A549 (cell line): ENCODE measurements around the gene PCSK7. TPM values are rescaled to one million over a fixed set of nuclear protein-coding genes. Genes with fewer than 3 reads are reported as not detected.

Source experiments
- ATAC-seq, 2 experiments: fragments of 200-7000 bp in 1 of 2; fragments of >200 bp in 1 of 2; cut with Nextera tagmentation in 1 of 2; cut with Tn5 transposase in 1 of 2; 3 replicates each; pipeline versions ENCODE4 v1.8.0 to v1.9.1; 2018 to 2020; ENCODE audit warnings: mild to moderate bottlenecking in 1 of 2, moderate library complexity in 1 of 2
- CTCF ChIA-PET: fragments of 300-600 bp; sonication (Branson Sonifier 250); formaldehyde crosslinking; extraction: SDS; loops from one replicate; lab custom pipeline; 2021; ENCODE audit warnings: antibody characterized with exemption, inconsistent platforms; lab: Yijun Ruan, JAX
- POLR2A ChIA-PET: fragments of 350-600 bp; formaldehyde crosslinking; extraction: SDS; loops from one replicate; lab custom pipeline; 2021; ENCODE audit warnings: antibody characterized with exemption, inconsistent platforms; lab: Yijun Ruan, JAX
- DNase-seq, 2 experiments: peaks; one replicate each; pipeline versions ENCODE4 v3.0.0 to v3.0.0-alpha.2; 2011 to 2016; ENCODE audit warnings: low read depth in 1 of 2, low spot score in 1 of 2
- FAIRE-seq: peaks from 2 replicates; lab custom pipeline; 2011; peaks lifted over from hg19 to GRCh38; lab: Jason Lieb, UNC
- H3K27ac ChIP-seq, 2 experiments: fragments of >200 bp; sonication (Bioruptor Twin); formaldehyde crosslinking; 3 replicates each; pipeline ENCODE4 v1.5.1; 2016 to 2017
- H3K4me1 ChIP-seq: fragments of >200 bp; sonication (Bioruptor Twin); formaldehyde crosslinking; 3 replicates; pipeline ENCODE4 v1.6.1; 2016
- H3K4me2 ChIP-seq: fragments of >200 bp; sonication (Bioruptor Twin); formaldehyde crosslinking; 3 replicates; pipeline ENCODE4 v1.6.1; 2016
- H3K4me3 ChIP-seq: fragments of >200 bp; sonication (Bioruptor Twin); formaldehyde crosslinking; 3 replicates; pipeline ENCODE4 v1.5.1; 2016
- H3K9me3 ChIP-seq: fragments of >200 bp; sonication (Bioruptor Twin); formaldehyde crosslinking; 3 replicates; pipeline ENCODE4 v1.6.1; 2016
- BHLHE40 ChIP-seq: IDR thresholded peaks from 2 replicates; pipeline ENCODE4 v1.6.1; 2012; ENCODE audit warnings: low read depth, low read length, inconsistent platforms
- CBX8 ChIP-seq: fragments of 200-600 bp; sonication (generic); IDR thresholded peaks from 2 replicates; pipeline ENCODE4 v1.6.1; 2016
- EHF ChIP-seq: fragments of 250-450 bp; sonication (Bioruptor Pico); IDR thresholded peaks from 2 replicates; pipeline ENCODE4 v1.5.0; 2020; ENCODE audit warnings: mild to moderate bottlenecking
- FOSL2 ChIP-seq, 2 experiments: fragments of 450-650 bp in 1 of 2; fragments of >200 bp in 1 of 2; sonication (Bioruptor Twin) in 1 of 2; formaldehyde crosslinking; IDR thresholded peaks; 2 replicates each; pipeline versions ENCODE4 v1.5.0 to v1.6.1; 2016 to 2020; ENCODE audit warnings: mild to moderate bottlenecking in 1 of 2, moderate library complexity in 1 of 2
- HEYL ChIP-seq: fragments of 250-450 bp; sonication (Bioruptor Pico); IDR thresholded peaks from 2 replicates; pipeline ENCODE4 v1.8.0; 2021; ENCODE audit warnings: mild to moderate bottlenecking, moderate library complexity
- HOXA7 ChIP-seq: fragments of 250-450 bp; sonication (Bioruptor Pico); IDR thresholded peaks from 2 replicates; pipeline ENCODE4 v1.5.0; 2020; ENCODE audit warnings: mild to moderate bottlenecking, moderate library complexity
- JUN ChIP-seq, 2 experiments: fragments of >200 bp; sonication (Bioruptor Twin); formaldehyde crosslinking; IDR thresholded peaks; 2 replicates in 1 of 2; 3 replicates in 1 of 2; pipeline ENCODE4 v1.6.1; 2016 to 2017
- NFE2L2 ChIP-seq: fragments of 150-350 bp; conservative IDR thresholded peaks from 2 replicates; pipeline ENCODE4 v1.6.1; 2014; ENCODE audit warnings: low read length
- NR3C1 ChIP-seq: fragments of >200 bp; sonication (Bioruptor Twin); formaldehyde crosslinking; IDR thresholded peaks from 3 replicates; pipeline ENCODE4 v1.6.1; 2017
- PHF8 ChIP-seq: fragments of 200-600 bp; sonication (generic); IDR thresholded peaks from 2 replicates; pipeline ENCODE4 v1.6.1; 2016; ENCODE audit warnings: low read depth, mild to moderate bottlenecking, antibody characterized with exemption, moderate library complexity, borderline replicate concordance
- RAD21 ChIP-seq, 2 experiments: fragments of >200 bp in 1 of 2; sonication (Bioruptor Twin) in 1 of 2; formaldehyde crosslinking in 1 of 2; IDR thresholded peaks in 1 of 2; conservative IDR thresholded peaks in 1 of 2; 2 replicates in 1 of 2; 3 replicates in 1 of 2; pipeline ENCODE4 v1.6.1; 2012 to 2018; ENCODE audit warnings: inconsistent platforms in 1 of 2
- SMC3 ChIP-seq: fragments of >200 bp; sonication (Bioruptor Twin); formaldehyde crosslinking; IDR thresholded peaks from 3 replicates; pipeline ENCODE4 v1.6.1; 2018; ENCODE audit warnings: inconsistent platforms
- TFCP2L1 ChIP-seq: fragments of 250-450 bp; sonication (Bioruptor Pico); IDR thresholded peaks from 2 replicates; pipeline ENCODE4 v1.5.0; 2021; ENCODE audit warnings: mild to moderate bottlenecking
- TP53 ChIP-seq: fragments of 250-450 bp; sonication (Bioruptor Pico); IDR thresholded peaks from 2 replicates; pipeline ENCODE4 v1.5.0; 2021; ENCODE audit warnings: mild to moderate bottlenecking, moderate library complexity
- ZFP36 ChIP-seq: fragments of 450-650 bp; IDR thresholded peaks from 2 replicates; pipeline ENCODE4 v1.6.1; 2014; ENCODE audit warnings: borderline replicate concordance; ENCODE audit not compliant: partially characterized antibody
- WGBS: methylation state at CpG from one replicate; pipeline ENCODE4 v1.1.6; 2017; ENCODE audit errors: missing lambda C conversion rate; 5-methylcytosine and 5-hydroxymethylcytosine counted together
- polyA plus RNA-seq, 4 experiments: library from polyadenylated mRNA; depleted of rRNA in 3 of 4; stranded (reverse); fragments of >200 nt; fragmentation: RNase III in 1 of 4; extraction: RNeasy Plus Mini Kit Qiagen cat#74134 plus additional on column Dnase treatment in 1 of 4; gene quantifications; 2 replicates in 3 of 4; 3 replicates in 1 of 4; pipeline ENCODE4 v1.2.3, GENCODE V29; 2011 to 2017
- TF ChIP-seq, protein P1 (sequence below): fragments of >200 bp; sonication (Bioruptor Twin); formaldehyde crosslinking; IDR thresholded peaks from 3 replicates; pipeline ENCODE4 v1.6.1; 2016
- TF ChIP-seq, protein P2 (sequence below): IDR thresholded peaks from 2 replicates; pipeline ENCODE4 v1.6.1; 2012
- TF ChIP-seq, protein P3 (sequence below): fragments of 250-450 bp; sonication (Bioruptor Pico); IDR thresholded peaks from 2 replicates; pipeline ENCODE4 v1.5.0; 2020; ENCODE audit warnings: low read depth, mild to moderate bottlenecking, moderate library complexity
- TF ChIP-seq, protein P4 (sequence below): fragments of >200 bp; sonication (Bioruptor Twin); formaldehyde crosslinking; IDR thresholded peaks from 3 replicates; pipeline ENCODE4 v1.5.1; 2016
- TF ChIP-seq, protein P5 (sequence below): fragments of >200 bp; sonication (Bioruptor Twin); formaldehyde crosslinking; IDR thresholded peaks from 2 replicates; pipeline ENCODE4 v1.6.1; 2016
- TF ChIP-seq, protein P6 (sequence below): fragments of 150-350 bp; IDR thresholded peaks from 2 replicates; pipeline ENCODE4 v1.6.1; 2014; ENCODE audit warnings: low read depth, mild to moderate bottlenecking, low read length

The PCSK7 gene
- polyA plus RNA-seq, 2 of the 4 experiments (the other 2 are of a cell fraction), result 9.8 to 17.8 TPM

DNA sequence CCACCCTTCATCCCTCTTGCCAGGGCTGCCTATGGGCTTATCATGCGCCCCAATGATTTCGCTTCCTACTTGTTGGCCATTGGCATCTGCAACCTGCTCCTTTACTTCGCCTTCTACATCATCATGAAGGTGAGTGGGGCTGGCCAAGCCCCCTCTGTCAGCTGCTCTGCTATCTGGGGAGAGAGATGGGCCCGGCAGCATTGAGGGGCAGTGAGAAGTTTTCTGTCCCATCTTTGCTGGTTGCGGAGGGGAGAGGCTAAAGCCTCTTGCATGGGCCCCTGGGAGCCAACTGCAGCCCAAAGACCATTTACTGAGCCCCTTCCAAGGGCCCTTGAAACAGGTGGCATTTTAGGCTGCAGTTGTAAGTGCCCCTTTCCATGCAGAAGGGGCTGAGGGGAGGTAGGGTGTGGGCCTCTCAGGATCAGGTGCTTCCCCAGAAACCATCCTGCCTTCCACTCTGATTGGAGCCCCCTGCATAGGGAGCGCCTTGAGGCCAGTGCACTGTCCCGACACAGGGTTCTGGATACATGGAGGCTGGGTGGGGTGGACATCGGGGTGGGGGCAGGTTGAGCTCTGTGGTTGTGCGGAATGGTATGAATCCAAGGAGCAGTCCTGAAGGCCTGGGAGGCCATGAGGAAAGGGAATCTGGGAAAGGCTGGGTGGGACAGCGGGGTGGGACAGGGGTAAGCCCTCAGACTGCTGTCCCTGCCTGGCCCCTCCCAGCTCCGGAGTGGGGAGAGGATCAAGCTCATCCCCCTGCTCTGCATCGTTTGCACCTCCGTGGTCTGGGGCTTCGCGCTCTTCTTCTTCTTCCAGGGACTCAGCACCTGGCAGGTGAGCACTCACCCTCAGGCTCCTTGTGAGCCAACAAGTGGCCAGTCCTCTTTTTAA is 38.5 kb downstream of the PCSK7 start:
- no peak for TF ChIP-seq HOXA7 (CRISPR knock-in tag)
- no peak for TF ChIP-seq SMC3
- TF ChIP-seq, protein P1, sequence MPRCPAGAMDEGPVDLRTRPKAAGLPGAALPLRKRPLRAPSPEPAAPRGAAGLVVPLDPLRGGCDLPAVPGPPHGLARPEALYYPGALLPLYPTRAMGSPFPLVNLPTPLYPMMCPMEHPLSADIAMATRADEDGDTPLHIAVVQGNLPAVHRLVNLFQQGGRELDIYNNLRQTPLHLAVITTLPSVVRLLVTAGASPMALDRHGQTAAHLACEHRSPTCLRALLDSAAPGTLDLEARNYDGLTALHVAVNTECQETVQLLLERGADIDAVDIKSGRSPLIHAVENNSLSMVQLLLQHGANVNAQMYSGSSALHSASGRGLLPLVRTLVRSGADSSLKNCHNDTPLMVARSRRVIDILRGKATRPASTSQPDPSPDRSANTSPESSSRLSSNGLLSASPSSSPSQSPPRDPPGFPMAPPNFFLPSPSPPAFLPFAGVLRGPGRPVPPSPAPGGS, result no peak
- no peak for TF ChIP-seq FOSL2 (IDR thresholded peaks at IDR 0.05)
- TF ChIP-seq FOSL2 (CRISPR knock-in tag; IDR thresholded peaks at IDR 0.05), result no peak
- TF ChIP-seq, protein P2, sequence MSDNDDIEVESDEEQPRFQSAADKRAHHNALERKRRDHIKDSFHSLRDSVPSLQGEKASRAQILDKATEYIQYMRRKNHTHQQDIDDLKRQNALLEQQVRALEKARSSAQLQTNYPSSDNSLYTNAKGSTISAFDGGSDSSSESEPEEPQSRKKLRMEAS, result no peak
- TF ChIP-seq, protein P3, sequence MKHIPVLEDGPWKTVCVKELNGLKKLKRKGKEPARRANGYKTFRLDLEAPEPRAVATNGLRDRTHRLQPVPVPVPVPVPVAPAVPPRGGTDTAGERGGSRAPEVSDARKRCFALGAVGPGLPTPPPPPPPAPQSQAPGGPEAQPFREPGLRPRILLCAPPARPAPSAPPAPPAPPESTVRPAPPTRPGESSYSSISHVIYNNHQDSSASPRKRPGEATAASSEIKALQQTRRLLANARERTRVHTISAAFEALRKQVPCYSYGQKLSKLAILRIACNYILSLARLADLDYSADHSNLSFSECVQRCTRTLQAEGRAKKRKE (CRISPR knock-in tag), result no peak
- ChIA-PET CTCF (interaction anchor here (0.6 to 2.2 kb wide), 4 partner anchors 8 to 33 kb away, joined by 3 to 9 read pairs (median 7); no protein-coding TSS in a partner anchor), POLR2A (no interaction called here)
- H3K4me1 ChIP-seq, result peaks cover 6% of the 10 kb centered on the region
- FAIRE-seq, result no peak
- no peak overlapping the region for H3K27ac ChIP-seq
- no peak for DNase-seq
- no peak overlapping the region for H3K4me2 ChIP-seq
- H3K4me3 ChIP-seq, result no peak overlapping the region
- no peaks in the 10 kb centered on the region for H3K9me3 ChIP-seq
- WGBS, result 87% methylated on average over 11 of the region's 15 CpGs
- no peak for ATAC-seq

DNA sequence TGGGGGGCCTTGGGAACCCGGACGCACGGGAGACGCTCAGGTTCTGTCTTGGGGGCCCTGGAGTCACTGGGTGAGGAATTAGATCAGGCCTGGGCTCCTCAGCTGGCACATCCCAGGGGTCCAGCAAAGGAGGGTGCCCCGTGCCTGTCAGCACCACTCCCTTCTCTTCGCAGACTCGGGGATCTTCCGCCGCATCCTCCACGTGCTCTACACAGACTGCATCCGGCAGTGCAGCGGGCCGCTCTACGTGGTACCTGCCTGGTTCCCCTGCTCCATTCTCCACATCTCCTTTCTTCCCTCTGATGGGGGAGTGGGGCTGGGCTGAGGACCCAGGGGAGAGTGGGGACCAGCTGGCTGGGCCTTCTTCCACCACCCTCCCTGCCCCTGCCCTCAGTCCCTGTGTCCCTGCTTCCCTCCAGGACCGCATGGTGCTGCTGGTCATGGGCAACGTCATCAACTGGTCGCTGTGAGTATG is 39.4 kb downstream of the PCSK7 start:
- no peak for TF ChIP-seq NFE2L2
- TF ChIP-seq SMC3, result no peak
- TF ChIP-seq ZFP36, result no peak
- TF ChIP-seq RAD21 (conservative IDR thresholded peaks at IDR 0.05 in 1 of 2, IDR thresholded peaks at IDR 0.05 in 1 of 2), result no peak
- TF ChIP-seq EHF (CRISPR knock-in tag), result no peak
- TF ChIP-seq, protein P4, sequence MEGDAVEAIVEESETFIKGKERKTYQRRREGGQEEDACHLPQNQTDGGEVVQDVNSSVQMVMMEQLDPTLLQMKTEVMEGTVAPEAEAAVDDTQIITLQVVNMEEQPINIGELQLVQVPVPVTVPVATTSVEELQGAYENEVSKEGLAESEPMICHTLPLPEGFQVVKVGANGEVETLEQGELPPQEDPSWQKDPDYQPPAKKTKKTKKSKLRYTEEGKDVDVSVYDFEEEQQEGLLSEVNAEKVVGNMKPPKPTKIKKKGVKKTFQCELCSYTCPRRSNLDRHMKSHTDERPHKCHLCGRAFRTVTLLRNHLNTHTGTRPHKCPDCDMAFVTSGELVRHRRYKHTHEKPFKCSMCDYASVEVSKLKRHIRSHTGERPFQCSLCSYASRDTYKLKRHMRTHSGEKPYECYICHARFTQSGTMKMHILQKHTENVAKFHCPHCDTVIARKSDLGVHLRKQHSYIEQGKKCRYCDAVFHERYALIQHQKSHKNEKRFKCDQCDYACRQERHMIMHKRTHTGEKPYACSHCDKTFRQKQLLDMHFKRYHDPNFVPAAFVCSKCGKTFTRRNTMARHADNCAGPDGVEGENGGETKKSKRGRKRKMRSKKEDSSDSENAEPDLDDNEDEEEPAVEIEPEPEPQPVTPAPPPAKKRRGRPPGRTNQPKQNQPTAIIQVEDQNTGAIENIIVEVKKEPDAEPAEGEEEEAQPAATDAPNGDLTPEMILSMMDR, result no peak
- TF ChIP-seq JUN (IDR thresholded peaks at IDR 0.05), result no peak
- TF ChIP-seq, protein P5, sequence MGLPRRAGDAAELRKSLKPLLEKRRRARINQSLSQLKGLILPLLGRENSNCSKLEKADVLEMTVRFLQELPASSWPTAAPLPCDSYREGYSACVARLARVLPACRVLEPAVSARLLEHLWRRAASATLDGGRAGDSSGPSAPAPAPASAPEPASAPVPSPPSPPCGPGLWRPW, result no peak
- TF ChIP-seq, protein P6, sequence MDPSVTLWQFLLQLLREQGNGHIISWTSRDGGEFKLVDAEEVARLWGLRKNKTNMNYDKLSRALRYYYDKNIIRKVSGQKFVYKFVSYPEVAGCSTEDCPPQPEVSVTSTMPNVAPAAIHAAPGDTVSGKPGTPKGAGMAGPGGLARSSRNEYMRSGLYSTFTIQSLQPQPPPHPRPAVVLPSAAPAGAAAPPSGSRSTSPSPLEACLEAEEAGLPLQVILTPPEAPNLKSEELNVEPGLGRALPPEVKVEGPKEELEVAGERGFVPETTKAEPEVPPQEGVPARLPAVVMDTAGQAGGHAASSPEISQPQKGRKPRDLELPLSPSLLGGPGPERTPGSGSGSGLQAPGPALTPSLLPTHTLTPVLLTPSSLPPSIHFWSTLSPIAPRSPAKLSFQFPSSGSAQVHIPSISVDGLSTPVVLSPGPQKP, result no peak
- no peak for TF ChIP-seq HEYL
- no peak for TF ChIP-seq TP53 (CRISPR knock-in tag)
- TF ChIP-seq CBX8, result no peak
- no peak for TF ChIP-seq NR3C1
- no peak for TF ChIP-seq PHF8
- TF ChIP-seq BHLHE40, result no peak
- no peak for TF ChIP-seq TFCP2L1
- no peak overlapping the region for H3K27ac ChIP-seq
- CTCF ChIA-PET, result interaction anchor here (2.4 kb wide), 1 partner anchor 11 kb away, joined by 5 read pairs; no protein-coding TSS in a partner anchor
- no peak overlapping the region for H3K4me3 ChIP-seq
- no peak for ATAC-seq
- H3K4me1 ChIP-seq, result no peaks in the 10 kb centered on the region; the same call in 2 of the 3 replicates
- POLR2A ChIA-PET, result no interaction called here
- no peak overlapping the region for H3K4me2 ChIP-seq
- H3K9me3 ChIP-seq, result no peaks in the 10 kb centered on the region
- no peak for DNase-seq
- WGBS, result 98% methylated on average over 10 of the region's 17 CpGs
- no peak for FAIRE-seq
